HL-60 (cell line): ENCODE measurements around the gene GRIA2.

Source experiments
- DNase-seq, 2 experiments: peaks; one replicate each; pipeline ENCODE4 v3.0.0-alpha.2; 2010 to 2020; ENCODE audit warnings: low read depth in 1 of 2, low spot score in 1 of 2
- H3K27ac ChIP-seq: fragments of 250-450 bp; sonication (Bioruptor Pico); replicated peaks from 2 replicates; pipeline ENCODE4 v1.5.1; 2020; ENCODE audit warnings: mild to moderate bottlenecking, moderate library complexity
- H3K27me3 ChIP-seq: fragments of 250-450 bp; sonication (Bioruptor Pico); 2 replicates; pipeline ENCODE4 v1.5.1; 2021; ENCODE audit warnings: mild to moderate bottlenecking, moderate library complexity; ENCODE audit not compliant: insufficient read depth, poor library complexity, severe bottlenecking
- H3K4me3 ChIP-seq: replicated peaks from 2 replicates; pipeline ENCODE4 v1.5.1; 2011; ENCODE audit warnings: mild to moderate bottlenecking, control low read depth, low read length; ENCODE audit not compliant: insufficient read depth
- GABPA ChIP-seq: IDR thresholded peaks from 2 replicates; pipeline ENCODE4 v1.6.1; 2012; ENCODE audit warnings: low read depth
- POLR2AphosphoS5 ChIP-seq: IDR thresholded peaks from 2 replicates; pipeline ENCODE4 v1.6.1; 2012; ENCODE audit warnings: low read depth
- REST ChIP-seq: IDR thresholded peaks from 2 replicates; pipeline ENCODE4 v1.6.1; 2012; ENCODE audit warnings: low read depth; ENCODE audit not compliant: insufficient replicate concordance
- SPI1 ChIP-seq: IDR thresholded peaks from 2 replicates; pipeline ENCODE4 v1.6.1; 2012; ENCODE audit warnings: low read depth, mild to moderate bottlenecking, borderline replicate concordance
- TF ChIP-seq, protein P1 (sequence below): IDR thresholded peaks from one replicate; pipeline ENCODE4 v1.5.1; 2011; ENCODE audit warnings: low read length, control low read depth, inconsistent platforms; ENCODE audit not compliant: insufficient read depth

The GRIA2 gene

GRCh38 chr4:157314906-157315305 lies 94.4 kb downstream of the GRIA2 start:
- H3K27me3 ChIP-seq, result no peaks in the 10 kb centered on the region
- H3K27ac ChIP-seq, result no peak overlapping the region
- TF ChIP-seq, protein P1, sequence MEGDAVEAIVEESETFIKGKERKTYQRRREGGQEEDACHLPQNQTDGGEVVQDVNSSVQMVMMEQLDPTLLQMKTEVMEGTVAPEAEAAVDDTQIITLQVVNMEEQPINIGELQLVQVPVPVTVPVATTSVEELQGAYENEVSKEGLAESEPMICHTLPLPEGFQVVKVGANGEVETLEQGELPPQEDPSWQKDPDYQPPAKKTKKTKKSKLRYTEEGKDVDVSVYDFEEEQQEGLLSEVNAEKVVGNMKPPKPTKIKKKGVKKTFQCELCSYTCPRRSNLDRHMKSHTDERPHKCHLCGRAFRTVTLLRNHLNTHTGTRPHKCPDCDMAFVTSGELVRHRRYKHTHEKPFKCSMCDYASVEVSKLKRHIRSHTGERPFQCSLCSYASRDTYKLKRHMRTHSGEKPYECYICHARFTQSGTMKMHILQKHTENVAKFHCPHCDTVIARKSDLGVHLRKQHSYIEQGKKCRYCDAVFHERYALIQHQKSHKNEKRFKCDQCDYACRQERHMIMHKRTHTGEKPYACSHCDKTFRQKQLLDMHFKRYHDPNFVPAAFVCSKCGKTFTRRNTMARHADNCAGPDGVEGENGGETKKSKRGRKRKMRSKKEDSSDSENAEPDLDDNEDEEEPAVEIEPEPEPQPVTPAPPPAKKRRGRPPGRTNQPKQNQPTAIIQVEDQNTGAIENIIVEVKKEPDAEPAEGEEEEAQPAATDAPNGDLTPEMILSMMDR, result no peak
- DNase-seq, result no peak
- H3K4me3 ChIP-seq, result no peak overlapping the region

DNA sequence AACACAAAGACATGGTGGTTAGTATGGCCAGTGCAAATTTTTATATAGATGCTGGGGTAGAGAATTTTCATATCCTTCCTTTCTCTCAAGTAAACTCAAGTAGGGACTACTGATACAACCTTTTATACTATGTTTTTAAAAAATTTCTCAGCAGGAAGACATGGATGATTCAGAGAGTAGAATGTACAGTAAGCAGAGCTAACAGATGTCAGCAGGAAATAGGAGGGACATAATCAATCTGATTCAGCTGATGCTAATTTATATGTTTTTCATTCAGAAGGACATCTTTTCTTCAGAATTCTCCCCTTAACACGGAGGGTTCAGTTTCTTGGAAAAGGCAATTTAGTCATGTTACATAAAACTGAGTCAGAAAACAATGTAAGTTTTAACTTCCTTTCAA lies 95.4 kb downstream of the GRIA2 start:
- Histone ChIP-seq H3K27ac (no peak overlapping the region), H3K4me3 (no peak overlapping the region), H3K27me3 (no peaks in the 10 kb centered on the region)
- no peak for DNase-seq
- TF ChIP-seq SPI1, result no peak
- no peak for TF ChIP-seq REST
- TF ChIP-seq, protein P1, result no peak
- no peak for TF ChIP-seq POLR2AphosphoS5
- TF ChIP-seq GABPA, result no peak

DNA sequence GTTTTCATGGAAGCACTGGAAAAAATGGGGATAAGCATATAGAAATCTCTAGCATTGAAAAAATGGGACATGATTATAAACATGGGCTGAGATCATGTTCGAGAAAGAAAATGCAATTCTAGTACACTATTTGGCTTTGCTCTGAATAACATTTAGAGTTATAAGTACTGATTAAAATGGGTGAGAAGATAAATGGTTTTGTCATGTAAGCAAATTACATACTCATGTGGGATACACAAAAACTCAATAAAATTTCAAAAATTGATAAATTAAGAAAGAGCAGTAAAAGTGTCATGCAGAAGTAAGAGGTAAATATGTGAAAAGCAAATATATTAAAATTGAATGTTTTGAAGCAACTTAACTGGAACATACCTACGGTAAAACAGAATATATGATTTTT lies 99.6 kb downstream of the GRIA2 start:
- Histone ChIP-seq H3K27ac (no peak overlapping the region), H3K27me3 (no peaks in the 10 kb centered on the region), H3K4me3 (no peak overlapping the region)
- TF ChIP-seq, protein P1, result no peak
- no peak for TF ChIP-seq SPI1
- TF ChIP-seq POLR2AphosphoS5, result no peak
- TF ChIP-seq GABPA, result no peak
- TF ChIP-seq REST, result no peak
- DNase-seq, result no peak

GRCh38 chr4:157327666-157328065 lies 107.1 kb downstream of the GRIA2 start:
- no peak overlapping the region for H3K4me3 ChIP-seq
- H3K27me3 ChIP-seq, result no peaks in the 10 kb centered on the region
- DNase-seq, result no peak
- no peak overlapping the region for H3K27ac ChIP-seq
- TF ChIP-seq GABPA, result no peak
- TF ChIP-seq POLR2AphosphoS5, result no peak
- TF ChIP-seq SPI1, result no peak
- TF ChIP-seq, protein P1, result no peak
- no peak for TF ChIP-seq REST
